GM12875 (cell line): ENCODE data around the gene FAM131B.

ENCODE experiments used
- H3K4me3 ChIP-seq: one replicate; pipeline ENCODE4 v1.5.1; 2011; ENCODE audit warnings: low read depth, low read length, control low read depth
- TF ChIP-seq, protein P1 (sequence below): IDR thresholded peaks from 2 replicates; pipeline ENCODE4 v1.5.1; 2011; ENCODE audit warnings: low read depth, mild to moderate bottlenecking, control low read depth, inconsistent platforms, low read length, moderate library complexity, borderline replicate concordance; ENCODE audit not compliant: insufficient read depth

Gene FAM131B

DNA sequence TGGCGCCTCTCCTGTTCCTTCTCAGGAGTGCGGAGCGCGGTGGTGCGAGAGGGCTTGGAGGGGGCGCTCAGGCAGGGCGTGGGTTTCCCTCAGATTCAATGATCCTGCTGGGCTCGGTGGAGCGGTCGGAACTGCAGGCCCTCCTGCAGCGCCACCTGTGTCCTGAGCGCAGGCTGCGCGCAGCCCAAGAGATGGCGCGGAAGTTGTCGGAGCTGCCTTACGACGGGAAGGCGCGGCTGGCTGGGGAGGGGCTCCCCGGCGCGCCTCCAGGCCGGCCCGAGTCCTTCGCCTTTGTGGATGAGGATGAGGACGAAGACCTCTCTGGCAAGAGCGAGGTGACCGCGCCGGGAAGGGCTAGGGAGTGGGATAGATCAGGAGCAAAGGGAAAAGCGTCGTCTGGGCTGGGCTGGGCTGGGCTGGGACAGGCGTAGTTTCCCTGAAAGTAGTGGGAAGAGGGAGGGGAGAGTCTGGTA lies 17.0 kb downstream of the FAM131B start:
- TF ChIP-seq, protein P1, sequence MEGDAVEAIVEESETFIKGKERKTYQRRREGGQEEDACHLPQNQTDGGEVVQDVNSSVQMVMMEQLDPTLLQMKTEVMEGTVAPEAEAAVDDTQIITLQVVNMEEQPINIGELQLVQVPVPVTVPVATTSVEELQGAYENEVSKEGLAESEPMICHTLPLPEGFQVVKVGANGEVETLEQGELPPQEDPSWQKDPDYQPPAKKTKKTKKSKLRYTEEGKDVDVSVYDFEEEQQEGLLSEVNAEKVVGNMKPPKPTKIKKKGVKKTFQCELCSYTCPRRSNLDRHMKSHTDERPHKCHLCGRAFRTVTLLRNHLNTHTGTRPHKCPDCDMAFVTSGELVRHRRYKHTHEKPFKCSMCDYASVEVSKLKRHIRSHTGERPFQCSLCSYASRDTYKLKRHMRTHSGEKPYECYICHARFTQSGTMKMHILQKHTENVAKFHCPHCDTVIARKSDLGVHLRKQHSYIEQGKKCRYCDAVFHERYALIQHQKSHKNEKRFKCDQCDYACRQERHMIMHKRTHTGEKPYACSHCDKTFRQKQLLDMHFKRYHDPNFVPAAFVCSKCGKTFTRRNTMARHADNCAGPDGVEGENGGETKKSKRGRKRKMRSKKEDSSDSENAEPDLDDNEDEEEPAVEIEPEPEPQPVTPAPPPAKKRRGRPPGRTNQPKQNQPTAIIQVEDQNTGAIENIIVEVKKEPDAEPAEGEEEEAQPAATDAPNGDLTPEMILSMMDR, result peak; percentile 72
- no peak overlapping the region for H3K4me3 ChIP-seq

DNA sequence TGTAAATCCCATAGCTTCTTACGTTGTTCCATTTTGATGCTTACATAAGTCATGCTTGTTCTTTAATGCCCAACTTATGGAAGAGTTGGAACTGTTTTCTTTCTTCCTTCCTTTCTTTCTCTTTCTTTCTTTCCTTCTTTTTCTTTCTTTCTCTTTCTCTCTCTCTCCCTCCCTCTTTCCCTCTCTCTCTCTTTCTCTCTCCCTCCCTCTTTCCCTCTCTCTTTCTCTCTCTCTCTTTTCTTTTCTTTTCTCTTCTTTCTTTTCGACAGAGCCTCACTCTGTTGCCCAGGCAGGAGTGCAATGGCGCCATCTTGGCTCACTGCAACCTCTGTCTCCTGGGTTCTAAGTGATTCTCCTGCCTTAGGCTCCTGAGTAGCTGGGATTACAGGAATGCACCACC lies 18.9 kb downstream of the FAM131B start:
- no peak overlapping the region for H3K4me3 ChIP-seq
- TF ChIP-seq, protein P1, result no peak

DNA sequence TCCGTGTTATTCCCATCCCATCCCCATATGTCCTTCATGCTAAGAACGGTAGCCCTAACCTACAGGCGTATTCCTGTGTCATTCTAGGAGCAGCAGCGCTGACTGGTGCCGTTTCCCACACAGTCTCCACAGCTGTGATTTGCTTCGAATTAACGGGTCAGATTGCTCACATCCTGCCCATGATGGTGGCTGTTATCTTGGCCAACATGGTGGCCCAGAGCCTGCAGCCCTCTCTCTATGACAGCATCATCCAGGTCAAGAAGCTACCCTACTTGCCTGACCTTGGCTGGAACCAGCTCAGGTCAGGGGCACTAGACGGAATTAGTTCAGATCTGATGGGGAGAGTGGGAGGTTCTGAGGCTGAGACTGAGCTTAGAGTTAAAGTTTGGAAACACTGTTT lies 20.7 kb downstream of the FAM131B start:
- no peak overlapping the region for H3K4me3 ChIP-seq
- TF ChIP-seq, protein P1, result no peak

DNA sequence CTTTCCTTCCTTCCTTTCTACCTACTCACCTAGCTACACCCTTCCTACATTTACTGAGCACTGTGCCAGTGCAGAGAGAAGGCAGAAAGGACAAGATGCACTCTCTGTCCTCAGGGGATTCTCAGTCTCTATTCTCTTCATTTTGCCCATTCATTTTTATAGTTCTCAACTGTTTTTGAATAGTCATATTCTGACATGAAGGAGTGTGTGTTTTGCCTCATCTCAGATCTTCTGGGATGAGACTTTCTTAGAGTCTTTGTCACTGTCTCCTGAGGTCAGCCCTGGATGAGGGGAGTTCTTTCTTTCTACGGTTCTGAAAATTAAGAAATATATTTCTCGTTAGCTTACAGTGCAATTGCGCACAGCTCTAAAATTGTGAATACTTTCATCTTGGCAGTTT lies 25.3 kb downstream of the FAM131B start:
- TF ChIP-seq, protein P1, result no peak
- no peak overlapping the region for H3K4me3 ChIP-seq

DNA sequence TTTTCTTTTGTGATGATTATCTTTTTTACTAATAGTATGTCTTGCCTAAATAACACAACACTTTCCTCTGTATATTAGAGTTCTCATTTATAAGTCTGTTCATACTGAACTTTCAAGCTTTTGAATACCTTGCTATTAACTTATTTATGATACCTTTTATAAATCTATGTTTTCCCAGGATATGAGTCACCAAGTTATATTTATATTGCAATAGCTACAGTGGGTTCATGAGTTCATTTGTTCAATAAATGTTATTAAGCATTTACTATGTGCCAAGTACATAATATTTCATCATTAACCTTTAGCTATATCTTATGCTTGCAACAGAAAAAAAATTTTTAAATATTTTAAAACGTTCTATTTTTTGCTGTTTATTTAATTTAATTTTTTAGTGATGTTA lies 28.3 kb downstream of the FAM131B start:
- TF ChIP-seq, protein P1, result no peak
- H3K4me3 ChIP-seq, result no peak overlapping the region

DNA sequence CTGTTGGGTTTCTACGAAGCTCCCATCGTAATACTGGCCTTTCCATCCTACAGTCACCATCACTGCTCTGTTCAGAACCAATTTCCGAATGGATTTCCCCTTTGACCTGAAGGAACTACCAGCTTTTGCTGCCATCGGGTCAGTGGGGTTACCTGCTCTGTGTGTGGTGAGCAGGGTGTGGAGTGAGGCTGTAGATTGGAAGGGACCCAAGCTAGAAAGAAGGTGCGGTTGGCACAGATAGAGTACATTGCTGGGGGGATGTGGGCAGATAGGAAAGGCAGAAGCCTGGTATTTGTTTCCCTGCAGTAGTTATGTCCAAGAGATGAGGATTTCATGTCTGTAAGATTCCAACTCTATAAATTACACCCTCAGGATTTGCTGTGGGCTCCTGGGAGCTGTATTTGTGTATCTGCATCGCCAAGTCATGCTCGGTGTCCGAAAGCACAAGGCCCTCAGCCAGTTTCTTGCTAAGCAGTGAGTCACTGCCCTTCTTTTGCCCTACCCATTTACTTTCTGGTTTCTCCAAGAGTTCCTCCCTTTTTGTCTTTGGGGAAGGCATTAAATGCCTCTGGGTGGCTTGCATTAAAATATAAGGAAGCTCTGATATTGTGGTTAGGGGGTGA lies 31.2 kb downstream of the FAM131B start:
- no peak overlapping the region for H3K4me3 ChIP-seq
- TF ChIP-seq, protein P1, result no peak

DNA sequence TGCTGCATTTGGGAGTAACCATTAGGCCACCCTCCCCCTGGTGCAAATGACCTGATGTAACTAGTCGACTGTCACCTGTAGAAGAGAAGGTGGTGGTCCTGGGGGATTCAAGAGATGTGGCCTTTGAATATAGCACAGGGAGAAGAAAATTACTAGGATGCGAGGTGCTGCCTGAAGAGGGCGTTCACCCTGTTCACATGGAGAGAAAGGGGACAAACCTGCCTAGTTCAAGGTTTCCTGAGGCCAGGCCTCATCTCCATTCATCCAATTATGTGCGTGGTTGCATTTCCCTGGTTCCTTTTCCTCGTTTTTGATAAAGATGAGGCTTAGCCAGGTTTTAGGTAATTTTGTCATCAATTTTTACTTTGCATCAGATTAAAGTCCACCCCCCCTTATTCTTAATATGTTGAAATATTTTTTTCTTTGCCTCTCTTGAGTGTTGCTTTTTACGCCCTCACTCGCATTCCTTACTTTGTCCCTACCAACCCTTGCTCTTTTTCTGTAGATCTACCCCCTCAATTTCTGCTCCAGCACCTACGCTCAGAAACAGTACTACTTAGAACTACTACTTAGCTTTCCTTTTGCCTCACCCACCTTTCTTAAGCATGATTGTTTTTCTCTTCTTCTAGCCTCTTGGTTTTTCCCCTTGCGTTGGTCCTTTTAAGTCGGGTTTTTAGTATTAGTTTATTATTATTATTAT lies 32.9 kb downstream of the FAM131B start:
- H3K4me3 ChIP-seq, result no peak overlapping the region
- TF ChIP-seq, protein P1, result no peak
